Hepatic stellate cell (primary cell): ENCODE measurements around the gene SYT8.

Experiments
- DNase-seq: peaks from one replicate; pipeline ENCODE4 v3.0.0; 2011; ENCODE audit warnings: low spot score

The SYT8 gene

GRCh38 chr11:1832211-1832919, 2.4 kb upstream of the SYT8 start:
- peak; percentile 65 for DNase-seq

GRCh38 chr11:1832920-1833295, 1.9 kb upstream of the SYT8 start:
- DNase-seq: no peak

GRCh38 chr11:1834062-1834610, 654 bp upstream of the SYT8 start:
- DNase-seq: no peak

- no peak for DNase-seq
Measured at GRCh38 chr11:1835671-1836010, 851 bp downstream of the SYT8 start.

GRCh38 chr11:1836011-1836945, 1.5 kb downstream of the SYT8 start:
- no peak for DNase-seq

- peak; percentile 69 for DNase-seq
Measured at GRCh38 chr11:1837171-1838076, 2.6 kb downstream of the SYT8 start.

- DNase-seq: no peak
Measured at GRCh38 chr11:1838077-1838425, 3.3 kb downstream of the SYT8 start.

- DNase-seq: no peak
Measured at GRCh38 chr11:1838426-1839144, 3.8 kb downstream of the SYT8 start, which contains the start of gene TNNI2. TSS of gene TNNI2 (plus strand) at chr11:1838981. CDS start at chr11:1839697, 716 bp downstream.

- DNase-seq: no peak
Measured at GRCh38 chr11:1839204-1839923, 4.6 kb downstream of the SYT8 start.

- DNase-seq: no peak
Measured at GRCh38 chr11:1839924-1840779, 5.4 kb downstream of the SYT8 start.

GRCh38 chr11:1840780-1841480, 6.1 kb downstream of the SYT8 start:
- no peak for DNase-seq

- no peak for DNase-seq
Measured at GRCh38 chr11:1841511-1842148, 6.8 kb downstream of the SYT8 start.

GRCh38 chr11:1842149-1843097, 7.6 kb downstream of the SYT8 start:
- DNase-seq: no peak

GRCh38 chr11:1843098-1843473, 8.3 kb downstream of the SYT8 start:
- DNase-seq: no peak

- no peak for DNase-seq
Measured at GRCh38 chr11:1843796-1844195, 9.0 kb downstream of the SYT8 start.

- no peak for DNase-seq
Measured at GRCh38 chr11:1844221-1845094, 9.7 kb downstream of the SYT8 start.

- no peak for DNase-seq
Measured at GRCh38 chr11:1845095-1845429, 10.3 kb downstream of the SYT8 start.
